NCI-H2107 treated with DMSO at 0.1 percent for 48 hours (cell line): ENCODE results near the gene BTBD7.

Source experiments
- DNase-seq: peaks from one replicate; lab custom pipeline; 2025; ENCODE audit not compliant: unreplicated experiment; lab: John Stamatoyannopoulos, UW

Gene BTBD7

DNA sequence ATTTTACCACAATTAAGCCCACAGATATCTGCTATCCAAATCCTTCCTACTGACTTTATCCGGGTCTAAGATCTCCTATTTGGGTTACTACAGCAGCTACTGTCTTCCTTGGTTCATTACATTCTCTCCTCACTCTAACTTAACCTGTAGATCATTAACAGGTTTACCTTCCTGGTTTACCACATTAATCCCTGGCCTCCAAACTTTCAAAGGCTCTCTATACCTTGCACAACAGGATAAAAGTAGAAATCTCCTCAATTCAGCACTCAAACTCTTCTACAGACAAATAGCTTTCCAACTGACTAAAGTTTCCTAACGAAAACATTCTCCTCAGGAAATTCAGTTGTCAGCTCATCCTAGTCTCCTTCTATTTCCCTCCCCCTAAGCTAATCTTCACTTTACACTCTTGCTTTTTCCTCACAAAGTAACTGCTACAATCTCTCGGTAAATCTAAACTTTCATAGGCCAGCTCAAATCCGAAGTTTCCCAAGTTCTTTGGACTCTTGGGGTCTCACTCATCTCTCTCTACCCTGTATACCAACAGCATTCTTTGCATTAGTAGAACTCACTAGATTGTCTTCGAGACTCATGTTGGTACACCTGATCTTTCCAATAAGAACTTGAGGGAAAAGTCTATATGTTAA is 2.7 kb downstream of the BTBD7 start:
- no peak for DNase-seq

DNA sequence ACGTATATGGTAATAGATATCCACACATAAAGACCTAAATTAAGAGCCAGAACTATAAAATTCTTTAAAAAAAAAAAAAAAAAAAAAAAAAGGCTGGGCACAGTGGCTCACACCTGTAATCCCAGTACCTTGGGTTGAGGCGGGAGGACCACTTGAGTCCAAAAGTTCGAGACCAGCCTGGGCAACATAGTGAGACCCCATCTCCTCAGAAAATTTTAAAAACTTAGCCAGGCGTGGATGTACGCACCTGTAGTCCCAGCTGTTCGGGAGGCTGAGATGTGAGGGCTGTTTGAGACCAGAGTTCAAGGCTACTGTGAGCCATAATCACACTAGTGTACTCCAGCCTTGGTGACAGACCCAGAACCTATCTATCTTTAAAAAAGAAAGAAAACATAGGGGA is 4.3 kb downstream of the BTBD7 start:
- DNase-seq, result no peak

DNA sequence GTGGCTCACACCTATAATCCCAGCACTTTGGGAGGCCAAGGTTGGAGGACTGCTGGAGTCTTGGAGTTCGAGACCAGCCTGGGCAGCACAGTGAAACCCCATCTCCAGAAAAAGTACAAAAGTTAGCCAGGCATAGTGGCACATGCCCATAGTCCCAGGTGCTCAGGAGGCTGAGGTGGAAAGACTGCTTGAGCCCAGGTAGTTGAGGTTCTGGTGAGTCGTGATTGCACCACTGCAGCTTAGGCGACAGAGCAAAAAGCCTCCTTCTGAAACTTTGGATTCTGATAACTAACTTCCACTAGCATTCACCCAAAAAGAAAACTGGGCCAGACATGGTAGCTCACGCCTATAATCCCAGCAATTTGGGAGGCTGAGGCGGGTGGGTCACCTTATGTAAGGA is 6.6 kb downstream of the BTBD7 start:
- no peak for DNase-seq

DNA sequence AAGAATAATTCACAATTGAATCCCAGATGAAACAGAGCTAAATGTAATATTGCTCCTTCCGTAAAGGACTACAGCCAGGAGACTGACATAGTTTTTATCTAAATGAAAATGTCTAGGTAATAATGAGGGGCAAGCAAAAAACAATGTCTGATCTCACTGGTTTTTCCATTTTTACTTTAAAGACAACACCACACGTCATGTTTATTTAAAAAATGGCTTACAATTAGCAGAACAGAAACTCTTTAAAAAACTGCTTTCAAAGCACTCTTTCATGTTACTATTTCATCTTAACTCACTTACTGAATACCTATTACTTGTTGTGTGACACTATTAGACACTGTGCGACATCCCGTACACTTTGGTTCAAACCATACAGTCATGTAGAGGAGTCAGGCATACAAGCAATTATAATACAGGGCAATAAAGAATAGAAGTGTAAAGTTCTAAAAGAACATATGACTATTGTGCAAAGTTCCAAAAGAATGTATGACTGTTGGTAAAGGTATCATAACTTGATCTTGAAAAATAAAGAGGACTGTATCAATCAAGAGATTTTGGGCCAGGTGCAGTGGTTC is 9.1 kb downstream of the BTBD7 start:
- no peak for DNase-seq

- DNase-seq, result no peak
Measured at GRCh38 chr14:93322929-93323599, 9.8 kb downstream of the BTBD7 start.

DNA sequence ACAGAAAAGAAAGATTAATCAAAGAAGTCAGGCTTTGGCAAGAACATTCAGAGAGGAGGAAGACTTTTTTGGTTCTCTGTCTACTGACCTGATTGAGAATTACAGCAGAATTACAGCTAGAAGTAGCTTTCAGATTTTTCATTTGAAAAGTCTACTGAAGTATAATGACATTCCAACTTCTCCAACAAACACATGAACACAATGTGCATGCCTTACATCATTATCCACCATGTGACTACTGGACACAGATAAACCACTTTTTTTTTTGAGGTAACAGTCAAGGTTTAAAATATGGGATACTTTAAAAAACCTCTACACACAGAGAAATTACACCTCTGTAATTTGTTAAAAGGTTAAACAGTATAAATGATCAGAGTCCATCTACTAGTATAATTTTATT is 12.3 kb downstream of the BTBD7 start:
- no peak for DNase-seq

DNA sequence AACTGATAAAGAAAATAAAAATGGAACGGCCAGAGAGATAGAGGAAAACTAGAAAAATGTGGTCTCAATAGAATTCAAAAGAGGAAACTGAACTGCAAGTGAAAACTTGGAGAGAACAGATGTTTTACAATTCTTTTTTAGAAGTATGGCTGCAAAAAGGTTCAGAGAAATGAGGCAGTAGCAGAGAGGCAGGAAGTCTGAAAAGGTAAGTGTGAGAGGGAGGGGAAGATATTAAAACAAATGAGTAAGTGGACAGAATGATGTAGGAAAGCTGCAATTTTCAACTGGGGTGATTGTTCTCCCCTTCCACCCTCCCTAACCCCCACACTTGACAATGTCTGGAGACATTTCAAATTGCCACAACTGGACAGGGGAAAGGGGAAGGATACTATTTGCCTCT is 12.9 kb downstream of the BTBD7 start:
- no peak for DNase-seq

DNA sequence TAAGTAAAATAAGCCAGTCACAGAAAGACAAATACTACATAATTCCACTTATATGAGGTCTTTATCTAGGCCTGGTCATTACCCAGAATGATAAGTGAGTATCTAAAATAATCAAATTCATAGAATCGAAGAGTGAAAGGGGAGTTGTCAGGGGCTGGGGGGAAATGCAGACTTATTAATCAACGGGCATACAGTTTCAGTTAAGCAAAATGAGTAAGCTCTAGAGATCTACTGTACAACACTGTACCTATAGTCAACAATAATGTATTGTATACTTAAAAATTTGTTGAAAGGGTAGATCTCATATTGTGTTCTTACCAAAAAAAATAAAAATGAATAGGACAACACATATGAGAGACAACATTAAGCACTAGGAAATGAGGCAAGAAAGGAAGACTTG is 13.3 kb downstream of the BTBD7 start:
- no peak for DNase-seq

GRCh38 chr14:93318927-93319326 is 13.9 kb downstream of the BTBD7 start:
- no peak for DNase-seq

DNA sequence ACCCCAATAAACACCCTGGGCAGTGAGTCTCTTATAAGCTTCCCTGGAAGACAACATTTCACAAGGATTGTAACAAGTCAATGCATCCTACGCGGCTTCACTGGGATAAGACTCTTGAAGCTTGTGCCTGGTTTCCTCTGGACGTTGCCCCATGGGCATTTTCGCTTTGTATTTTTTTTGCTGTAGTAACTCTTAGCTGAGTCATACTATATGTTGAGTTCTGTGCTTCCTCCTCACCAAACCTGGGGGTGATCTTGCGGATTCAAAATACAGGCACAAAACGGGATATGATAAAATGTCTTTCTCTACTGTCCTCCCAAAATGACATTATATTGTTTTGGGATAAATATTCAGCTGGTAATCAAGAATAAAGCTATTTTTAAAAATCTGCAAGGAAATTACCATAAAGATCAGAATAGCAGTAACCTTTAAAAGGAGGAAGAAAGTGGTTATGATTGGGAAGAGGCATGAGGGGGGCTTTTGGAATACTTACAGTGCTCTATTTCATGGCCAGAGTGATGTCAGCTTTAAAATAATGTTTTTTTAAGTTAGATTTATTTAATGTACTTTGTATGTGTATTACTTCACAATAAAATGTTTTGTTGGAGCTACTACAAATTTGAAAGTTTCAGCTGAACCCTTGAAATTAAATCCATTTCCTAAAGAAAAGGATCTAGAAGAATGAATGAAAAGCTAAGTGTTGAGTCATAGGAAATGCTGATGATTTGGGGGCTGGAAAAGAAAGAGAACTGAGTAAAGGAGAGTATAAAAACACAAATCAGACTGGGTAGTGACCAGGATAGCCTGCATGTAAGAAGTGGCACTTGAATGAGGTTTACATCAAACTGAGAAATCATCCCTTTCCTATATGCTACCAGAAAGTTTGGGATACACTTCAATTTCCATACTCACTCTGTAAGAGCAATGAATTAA is 14.7 kb downstream of the BTBD7 start:
- DNase-seq, result no peak

GRCh38 chr14:93317210-93317874 is 15.5 kb downstream of the BTBD7 start:
- no peak for DNase-seq

DNA sequence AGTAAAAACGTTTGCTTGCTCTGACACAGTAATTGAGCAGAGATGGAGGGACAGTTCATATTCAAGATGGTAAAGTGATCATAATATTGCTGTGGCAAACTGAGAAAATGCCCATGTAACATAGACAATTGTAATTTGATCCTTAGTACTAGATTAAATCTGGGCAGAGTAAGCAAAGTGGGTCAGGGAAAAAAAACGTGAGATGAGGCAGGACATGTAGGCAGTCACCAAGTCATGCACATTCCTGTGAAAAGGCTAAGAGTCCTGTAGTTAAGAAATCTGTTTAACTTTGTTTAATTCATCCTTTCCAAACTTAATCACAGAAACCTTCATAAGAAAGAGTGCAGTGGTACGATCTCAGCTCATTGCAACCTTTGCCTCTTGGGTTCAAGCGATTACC is 16.1 kb downstream of the BTBD7 start:
- DNase-seq, result no peak

DNA sequence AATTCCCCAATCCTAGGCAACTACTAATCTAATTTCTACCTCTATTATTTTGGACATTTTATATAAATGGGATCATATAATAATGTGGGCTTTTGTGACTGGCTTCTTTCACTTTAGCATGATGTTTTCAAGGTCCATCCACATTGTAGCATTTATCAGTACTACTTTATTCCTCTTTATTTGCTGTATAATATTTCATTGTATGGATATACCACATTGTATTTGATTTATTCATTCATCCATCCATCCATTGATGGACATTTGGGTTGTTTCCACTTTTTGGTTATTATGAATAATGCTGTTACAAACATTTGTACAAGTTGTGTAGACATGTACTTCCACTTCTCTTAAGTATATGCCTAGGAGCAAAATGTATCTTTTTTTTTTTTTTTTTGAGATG is 17.3 kb downstream of the BTBD7 start:
- DNase-seq, result no peak

DNA sequence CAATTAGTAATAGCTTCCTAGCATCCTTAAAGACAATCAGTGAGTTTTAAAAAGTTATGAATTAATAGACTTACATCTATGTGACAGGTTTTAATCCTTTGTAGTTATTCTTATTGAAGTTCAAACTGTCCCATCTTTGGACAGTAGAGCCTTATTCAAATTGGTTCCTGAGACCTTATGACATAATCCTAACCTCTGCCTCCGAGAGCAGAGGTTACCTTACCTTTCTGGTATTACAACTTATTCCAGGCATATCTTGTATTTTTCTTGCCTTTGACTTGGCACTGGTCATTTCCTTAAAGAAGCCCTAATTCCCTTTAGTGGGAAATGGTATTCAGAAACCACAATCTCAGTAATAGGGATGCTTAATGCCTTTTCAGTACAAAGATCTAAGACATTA is 21.8 kb downstream of the BTBD7 start:
- DNase-seq, result no peak

GRCh38 chr14:93309427-93309966 is 23.3 kb downstream of the BTBD7 start:
- no peak for DNase-seq

DNA sequence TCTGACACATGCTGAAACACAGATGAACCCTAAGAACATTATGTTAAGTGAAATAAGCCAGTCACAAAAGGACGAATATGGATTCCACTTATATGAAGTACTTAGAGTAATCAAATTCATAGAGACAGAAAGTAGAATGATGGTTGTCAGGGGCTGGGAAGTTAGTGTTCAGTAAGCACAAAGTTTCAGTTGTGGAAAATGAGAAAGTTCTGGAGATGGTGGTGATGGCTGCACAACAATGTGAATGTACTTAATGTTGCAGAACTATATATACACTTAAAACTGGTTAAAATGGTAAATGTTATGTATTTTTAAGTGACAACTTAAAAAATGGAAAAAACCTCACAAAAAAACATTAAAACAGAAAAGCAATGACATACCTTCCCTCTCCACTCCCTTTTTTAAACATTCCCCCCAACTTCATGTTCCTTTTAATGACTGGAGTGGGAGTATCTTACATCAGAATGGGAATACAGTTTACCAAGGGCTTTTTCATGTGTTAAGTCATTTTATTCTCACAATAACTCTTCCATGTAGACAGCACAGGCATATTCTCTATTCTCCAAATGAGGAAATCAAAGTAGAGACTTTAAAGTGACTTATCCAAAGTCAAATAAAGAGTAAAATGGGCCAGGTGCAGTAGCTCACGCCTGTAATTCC is 24.0 kb downstream of the BTBD7 start:
- no peak for DNase-seq

- DNase-seq, result no peak
Measured at GRCh38 chr14:93306812-93307211, 26.0 kb downstream of the BTBD7 start.

- DNase-seq, result no peak
Measured at GRCh38 chr14:93305725-93306418, 27.0 kb downstream of the BTBD7 start.

DNA sequence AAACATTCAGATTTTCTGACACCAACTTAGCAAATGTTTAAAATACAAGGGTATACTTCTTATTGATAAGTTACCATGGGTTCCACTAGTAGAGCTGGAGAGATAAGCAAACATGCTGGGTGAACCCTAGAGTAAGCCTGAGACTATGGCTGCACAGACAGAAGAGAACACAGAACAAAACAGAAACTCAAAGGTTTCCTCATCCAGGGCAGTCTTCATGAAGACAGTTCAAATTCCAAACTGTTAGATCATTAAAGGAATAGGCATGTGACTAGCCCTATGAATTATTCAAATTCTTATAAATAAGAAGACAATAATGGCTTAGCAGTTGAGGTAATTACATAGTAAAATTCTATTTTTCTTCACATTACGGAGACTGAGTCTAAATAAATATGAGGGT is 28.1 kb downstream of the BTBD7 start:
- no peak for DNase-seq

GRCh38 chr14:93303659-93304058 is 29.2 kb downstream of the BTBD7 start:
- DNase-seq, result no peak
